GM18520 (cell line): ENCODE data around the gene RPL34.
"Not testable (repeated sequence)": the region's sequence is repeated elsewhere in the genome, so short reads cannot be mapped to it uniquely, and the experiment has no call there.

Experiments used
- ATAC-seq: cut with Tn5 transposase; IDR thresholded peaks from one replicate; pipeline ENCODE4 v1.9.1; 2021; ENCODE audit not compliant: unreplicated experiment

RPL34 gene

DNA sequence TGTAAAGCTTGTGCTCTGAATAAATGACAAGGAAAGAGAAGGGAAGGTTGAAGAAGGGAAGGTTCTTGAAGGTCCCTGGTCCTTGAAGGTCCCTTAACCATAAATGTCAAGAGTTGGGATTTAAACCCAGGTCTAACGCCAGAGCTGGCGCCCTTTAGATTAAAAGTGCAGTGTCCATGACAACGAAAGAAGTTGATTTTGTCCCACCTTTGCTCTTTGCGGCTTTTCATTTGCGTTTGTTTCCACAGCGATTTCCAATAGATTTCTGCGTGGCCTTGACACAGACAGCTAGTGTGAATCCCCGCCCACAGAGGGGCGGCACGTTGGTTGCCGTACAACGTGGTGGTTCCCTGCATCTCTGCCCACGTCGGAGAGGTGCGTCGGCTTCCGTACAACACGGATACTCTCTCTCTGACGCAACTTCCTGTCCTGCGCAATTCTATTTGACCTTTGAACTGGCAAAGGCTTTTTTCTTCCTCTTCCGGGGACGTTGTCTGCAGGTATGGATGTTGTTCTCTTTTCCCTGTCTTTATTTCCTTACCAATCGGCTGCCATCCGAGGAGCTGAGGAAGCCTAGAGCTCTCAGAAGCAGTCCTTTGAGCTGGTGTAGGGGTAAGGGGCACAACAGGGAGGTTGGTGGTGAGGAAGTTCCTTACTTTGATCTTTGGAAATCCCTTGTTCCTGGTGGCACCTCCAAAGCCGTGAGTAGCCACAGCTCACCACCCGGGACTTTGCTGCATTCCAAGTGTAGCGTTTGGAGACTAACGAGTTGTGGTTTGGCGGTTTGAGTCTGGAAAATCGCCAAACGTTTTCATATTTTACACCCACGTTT lies at the start of gene RPL34:
TSS of gene RPL34 (plus strand) at position 476 of the 832 bp plus-strand sequence. CDS start 1,384 bp downstream, outside the sequence.
- ATAC-seq = peak; percentile 99

DNA sequence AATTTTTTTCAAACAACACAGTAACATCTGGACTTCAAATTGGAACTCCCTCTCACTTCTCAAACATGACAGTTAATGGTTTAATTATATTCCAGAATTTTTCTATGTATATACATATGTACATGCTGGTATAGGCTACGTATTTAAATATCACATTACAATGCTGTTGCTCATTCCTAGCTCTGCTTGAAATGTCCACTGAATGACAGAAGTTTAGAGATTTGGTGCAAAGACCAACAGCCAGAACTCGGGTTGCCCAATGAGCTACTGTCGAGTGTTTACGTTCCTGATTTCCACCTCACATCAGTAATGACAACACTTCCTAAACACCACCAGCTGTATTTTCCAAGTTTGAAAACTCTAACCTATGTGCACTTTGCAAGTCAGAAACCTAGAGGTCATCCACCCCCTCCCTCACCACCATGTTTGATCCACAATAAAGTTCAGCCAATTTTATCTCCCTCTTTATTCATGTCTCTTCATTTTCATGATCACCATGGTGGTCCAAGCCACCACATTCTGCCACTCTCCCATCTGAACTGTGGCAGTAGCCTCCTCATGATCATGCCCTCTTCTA lies 49.3 kb upstream of the RPL34 start:
- ATAC-seq = no peak

DNA sequence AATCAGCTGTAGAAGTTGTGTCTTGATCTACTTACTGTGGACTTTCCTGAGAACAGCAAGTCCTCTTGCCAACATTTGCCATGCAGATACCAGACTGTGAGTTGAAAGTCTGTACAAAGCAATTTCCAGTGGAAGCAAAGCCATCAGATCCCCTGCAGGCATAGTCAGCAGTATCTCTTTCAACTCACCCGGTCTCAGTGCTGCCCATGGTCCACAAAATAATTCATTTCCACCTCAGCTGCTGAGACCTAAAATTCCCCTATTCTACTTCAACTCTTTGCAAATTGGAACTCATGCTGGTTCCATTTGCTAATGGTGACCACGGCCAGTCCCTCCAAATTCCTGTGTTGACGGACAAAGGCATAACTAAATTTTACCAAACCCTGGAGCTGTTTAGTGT lies 46.0 kb upstream of the RPL34 start:
- no peak for ATAC-seq

DNA sequence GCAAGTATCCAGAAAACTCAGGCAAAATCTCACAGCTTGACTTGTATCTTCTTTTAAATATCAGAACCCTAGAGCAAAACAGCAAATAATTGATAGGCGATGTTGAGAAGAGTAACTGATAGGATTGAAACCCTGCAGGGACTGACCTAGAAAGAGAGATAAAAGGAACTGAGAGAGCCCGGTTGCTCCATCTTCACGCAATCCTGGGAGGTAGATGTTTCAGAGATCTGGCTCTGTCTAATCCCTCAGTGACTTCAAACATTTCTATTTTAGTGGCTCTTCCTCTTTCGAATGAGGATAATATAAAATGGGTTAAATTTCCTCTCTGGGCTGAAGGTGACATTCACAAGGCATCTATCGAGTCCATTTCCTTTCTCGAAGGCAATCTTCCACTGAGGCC lies 39.3 kb upstream of the RPL34 start:
- ATAC-seq = no peak

DNA sequence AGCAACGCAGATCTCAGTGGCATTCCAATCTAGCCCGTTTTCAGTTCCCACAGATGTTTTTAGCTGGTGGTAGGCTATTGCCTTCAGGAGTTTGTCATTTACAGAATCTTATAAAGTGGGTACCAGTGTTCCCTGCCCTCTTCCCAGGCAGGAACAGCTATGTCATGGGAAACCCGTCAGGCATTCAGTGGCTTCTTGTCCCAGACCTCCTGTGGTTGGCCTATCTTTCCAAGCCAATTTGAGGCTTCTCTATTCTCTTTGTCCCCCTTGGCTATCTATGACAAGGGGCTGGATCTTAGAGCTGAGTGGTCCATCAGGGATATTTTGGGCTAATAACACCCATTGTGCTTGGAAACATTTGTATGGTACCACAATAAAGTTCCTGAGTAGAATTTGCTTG lies 33.6 kb upstream of the RPL34 start:
- no peak for ATAC-seq

DNA sequence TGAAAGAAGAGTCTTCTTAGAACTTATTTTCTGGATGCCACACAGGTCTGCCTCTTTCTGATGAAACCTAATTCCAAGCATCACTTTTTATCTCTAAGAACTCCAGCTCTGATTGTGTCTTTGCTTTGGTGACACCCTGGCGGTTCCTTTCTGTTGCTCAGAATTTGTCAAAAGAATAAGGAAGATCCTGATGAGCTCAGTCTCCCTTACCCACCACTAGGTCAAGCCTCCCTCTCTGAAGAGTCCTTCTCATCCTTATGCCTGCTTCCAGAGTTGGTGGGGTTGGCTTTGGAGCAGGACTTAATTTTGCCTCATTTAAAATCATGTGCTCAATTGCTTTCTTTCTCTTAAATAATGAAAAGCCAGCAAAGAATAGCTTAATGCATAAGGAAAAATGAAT lies 31.5 kb upstream of the RPL34 start:
- ATAC-seq = no peak

DNA sequence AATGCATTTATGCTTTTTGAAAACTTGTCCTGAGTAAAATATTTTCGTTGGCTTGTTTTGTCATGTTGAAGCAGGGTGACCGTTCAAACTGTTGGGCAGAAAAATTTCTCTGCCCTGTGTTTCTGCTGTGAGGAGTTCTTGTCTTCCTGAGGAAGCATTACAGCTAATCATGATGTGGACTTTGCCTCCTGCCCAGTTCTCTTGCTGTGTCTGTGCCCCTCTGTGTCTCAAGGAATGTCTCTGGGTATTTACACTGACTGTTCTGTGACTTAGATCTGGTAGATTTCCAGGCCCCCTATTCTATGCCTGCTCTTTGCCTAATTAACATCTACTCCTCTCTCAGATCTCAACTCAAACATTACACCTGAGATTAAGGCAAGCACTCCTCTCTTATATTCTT lies 30.4 kb upstream of the RPL34 start:
- no peak for ATAC-seq

DNA sequence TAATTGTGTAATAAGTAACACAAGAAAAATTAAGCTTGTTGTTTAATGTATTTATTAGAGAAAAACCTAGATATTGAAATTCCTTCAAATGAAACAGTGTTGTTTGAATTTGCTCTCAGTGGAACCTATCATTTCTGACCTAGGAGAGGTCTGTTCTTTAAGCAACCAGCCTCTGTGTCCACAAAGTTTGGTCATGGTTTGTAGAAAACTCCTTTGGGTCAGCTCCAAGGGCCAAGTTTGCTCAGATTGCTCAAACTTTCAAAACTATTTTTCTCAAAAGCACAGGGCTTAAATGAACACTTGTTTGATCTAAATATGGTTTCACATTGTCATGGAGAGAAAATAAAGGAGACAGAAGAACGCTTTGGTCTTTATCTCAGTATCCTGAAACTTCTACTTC lies 29.6 kb upstream of the RPL34 start:
- no peak for ATAC-seq

DNA sequence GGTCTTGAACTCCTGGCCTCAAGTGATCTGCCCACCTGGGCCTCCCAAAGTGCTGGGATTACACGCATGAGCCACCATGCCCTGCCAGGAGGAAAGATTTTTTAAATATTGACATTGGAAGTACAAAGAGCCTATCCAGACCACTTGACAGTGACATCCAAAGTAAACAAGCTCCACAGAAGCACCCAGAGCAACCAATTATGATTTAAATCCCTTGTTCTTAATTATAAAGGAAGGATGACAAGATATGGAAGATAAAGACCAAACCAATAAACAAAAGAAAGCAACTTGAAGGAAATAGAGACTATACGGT lies 27.7 kb upstream of the RPL34 start:
- no peak for ATAC-seq

DNA sequence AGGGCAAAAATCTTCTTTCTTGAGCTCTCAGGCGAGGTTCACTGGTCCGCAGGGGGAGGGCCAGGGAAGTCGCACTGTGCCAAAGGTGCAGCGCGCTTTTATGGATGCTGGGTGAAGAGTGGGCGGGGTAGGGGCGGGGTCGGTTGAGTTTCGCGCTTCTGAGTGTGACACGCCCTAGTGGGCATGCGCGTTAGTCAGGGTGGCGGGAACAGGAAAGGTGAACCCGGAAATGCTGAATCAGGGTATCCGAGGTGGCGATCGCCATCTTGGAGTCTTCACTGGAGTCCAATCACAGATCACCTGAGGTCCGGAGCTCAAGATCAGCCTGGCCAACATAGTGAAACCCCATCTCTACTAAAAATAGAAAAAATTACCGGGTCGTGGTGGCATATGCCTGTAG lies 26.1 kb upstream of the RPL34 start:
- ATAC-seq = not testable (repeated sequence)

DNA sequence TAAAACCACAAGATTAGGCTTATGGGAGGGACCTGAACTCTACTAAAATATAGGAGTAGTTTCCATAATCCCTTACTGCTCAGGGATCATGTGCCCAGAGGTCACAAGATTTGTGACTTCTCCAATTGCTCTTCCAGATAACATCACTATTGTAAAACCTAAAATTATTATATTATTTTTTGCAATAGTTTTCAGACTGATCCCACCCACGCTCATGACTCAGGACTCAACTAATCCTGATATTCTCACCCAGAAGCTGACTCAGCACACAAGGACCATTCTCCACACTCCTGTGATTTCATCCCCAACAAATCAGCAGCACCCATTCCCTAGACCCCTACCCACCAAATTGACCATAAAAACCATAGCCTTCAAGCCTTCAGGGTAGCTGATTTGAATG lies 24.0 kb upstream of the RPL34 start:
- no peak for ATAC-seq

DNA sequence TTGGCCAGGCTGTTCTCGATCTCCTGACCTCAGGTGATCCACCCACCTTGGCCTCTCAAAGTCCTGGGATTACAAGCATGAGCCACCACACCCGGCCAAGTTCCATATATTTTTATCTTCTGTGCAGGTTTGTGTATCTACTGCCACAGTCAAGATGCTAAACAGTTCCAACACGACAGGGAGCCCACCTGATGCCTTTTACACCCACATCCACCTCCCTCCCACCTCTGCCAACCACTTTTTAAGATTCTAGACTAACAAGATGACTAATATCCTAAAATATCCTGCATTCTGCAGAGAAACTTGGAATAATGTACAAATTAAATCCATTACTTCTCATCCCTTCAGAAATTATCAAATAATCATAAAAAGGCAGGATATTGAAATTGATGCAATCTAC lies 19.3 kb upstream of the RPL34 start:
- ATAC-seq = no peak

DNA sequence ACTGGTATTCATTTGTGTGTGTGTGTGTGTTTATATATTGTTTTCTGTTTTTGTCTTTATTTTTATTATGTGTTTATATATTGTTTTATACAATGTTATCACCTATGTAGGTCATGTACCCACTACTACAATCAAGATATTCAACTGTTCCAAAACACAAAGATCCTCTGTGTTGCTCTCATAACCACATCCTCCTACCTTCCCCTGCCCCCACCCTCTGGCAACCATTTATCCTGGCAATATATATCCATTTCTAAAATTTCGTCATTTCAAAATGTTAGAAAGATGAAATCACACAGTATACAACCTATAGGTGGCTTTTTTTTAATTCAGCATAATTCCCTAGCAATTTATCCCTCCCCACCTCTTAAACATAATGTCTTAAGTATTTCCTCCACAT lies 18.8 kb upstream of the RPL34 start:
- no peak for ATAC-seq

DNA sequence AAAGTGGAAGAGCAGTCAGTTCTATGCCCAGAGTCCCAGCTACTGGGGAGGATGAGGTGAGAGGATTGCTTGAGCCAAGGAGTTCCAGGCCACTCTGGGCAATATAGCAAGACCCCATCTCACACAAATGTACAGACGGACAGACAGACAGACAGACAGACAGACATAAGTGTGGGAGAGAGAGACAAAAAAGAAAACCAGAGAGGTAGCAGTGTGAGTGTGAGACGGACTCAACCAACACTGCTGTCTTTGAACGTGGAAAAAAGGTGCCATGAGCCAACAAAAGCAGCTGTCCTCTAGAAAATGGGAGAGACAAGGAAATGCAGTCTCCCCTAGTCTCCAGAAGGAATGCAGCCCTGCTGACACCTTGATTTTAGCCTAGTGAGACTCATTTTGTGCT lies 18.2 kb upstream of the RPL34 start:
- no peak for ATAC-seq

DNA sequence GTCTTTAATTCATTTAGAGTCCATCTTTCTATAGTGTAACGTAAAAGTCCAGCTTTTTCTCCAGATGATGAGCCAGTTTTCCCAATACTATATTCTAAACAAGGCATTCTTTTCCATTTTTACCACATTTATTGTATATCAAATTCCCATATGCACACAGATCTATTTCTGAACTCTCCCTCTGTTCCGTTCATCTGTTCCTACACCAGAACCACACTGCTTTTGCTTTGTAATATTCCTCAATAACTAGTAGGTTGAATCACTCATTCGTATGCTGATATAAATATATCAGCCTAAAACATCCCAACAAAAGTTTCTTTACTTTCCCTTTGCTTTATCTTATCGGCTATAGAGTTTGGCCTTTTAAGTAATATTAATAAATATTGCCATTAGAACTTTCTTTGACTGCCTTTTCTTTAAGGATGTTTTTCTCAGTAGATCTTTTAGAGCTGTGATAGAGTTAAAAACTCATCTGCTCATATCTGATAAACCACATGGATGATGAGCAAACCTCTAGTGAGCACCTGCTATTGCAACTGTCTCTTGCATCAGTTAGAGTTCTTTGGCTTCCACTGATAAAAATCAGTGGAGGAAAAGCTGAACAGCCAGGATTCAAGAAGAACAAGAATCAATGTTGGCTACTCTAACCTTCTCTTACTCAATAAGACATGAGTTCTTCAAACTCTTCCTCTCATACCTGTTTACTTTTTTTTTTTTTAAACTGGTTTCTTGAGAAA lies 13.1 kb upstream of the RPL34 start:
- no peak for ATAC-seq

DNA sequence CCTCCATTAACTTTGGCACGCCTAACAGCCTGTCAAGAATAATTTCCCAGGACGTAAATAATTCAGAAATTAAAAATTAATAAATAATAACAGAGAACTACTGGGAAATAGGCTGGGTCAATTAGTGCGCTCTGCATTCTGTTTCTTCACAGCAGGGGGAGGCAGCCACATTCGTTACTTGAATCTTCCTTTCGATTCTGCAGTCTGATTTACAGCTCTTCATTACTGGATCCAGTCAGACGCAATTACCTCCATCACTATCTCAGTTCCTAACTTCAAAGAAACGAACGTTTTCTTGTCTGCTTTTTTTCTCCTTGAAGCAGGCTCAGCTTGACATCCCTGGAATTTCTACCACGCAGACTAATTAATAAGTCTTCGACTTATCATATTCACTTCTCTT lies 9.0 kb upstream of the RPL34 start:
- no peak for ATAC-seq

DNA sequence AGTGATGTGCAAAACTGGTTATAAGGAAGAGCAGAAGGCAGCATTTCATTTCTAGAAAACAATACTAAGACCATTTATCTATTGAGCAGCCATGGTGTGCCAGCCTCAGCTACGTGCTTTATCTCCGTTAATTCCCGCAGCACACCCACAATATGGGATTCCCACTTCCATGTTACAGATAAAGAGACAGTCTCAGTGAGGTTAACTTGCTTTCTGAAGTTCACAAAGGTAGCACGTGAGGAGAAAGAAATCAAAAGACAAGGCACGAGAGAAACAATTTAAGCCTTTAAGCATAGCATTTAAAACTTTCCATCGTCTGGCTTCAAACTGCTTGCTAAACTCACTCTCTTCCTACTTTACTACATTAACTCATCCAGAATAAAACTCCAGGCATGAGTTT lies 8.0 kb upstream of the RPL34 start:
- no peak for ATAC-seq

DNA sequence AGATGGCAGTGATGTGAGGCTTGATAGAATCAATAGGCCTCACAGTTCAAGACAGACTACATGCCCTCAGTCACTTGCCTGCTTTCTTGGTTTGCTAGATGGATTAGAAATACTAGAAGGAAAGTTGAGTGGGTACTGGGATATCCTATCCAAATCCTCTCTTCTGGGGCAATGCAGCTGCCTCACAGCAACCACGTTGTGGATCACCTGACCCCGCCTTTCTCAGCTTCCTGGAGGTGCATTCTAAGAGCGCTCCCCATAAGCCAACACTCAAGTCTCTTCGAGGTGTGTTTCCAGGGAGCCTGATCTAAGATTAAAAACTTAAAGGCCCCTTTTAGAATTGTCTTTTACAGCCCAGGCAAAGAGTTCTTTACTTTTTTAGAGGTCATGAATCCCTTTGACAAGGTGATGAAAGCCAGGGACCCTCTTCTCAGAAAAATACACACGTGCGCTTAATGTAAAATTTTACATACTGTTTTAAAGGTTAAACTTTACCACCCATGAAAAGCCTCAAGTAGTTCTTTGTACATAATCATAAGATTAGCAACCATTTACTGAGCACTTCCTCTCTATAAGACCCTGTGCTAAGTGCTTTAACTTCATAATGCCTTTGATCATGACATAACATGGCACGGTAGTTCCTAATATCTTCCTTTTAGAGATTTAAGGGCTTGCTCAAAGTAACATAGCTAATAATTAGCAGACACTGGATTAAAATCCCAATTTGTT lies 840 bp upstream of the RPL34 start:
- no peak for ATAC-seq

DNA sequence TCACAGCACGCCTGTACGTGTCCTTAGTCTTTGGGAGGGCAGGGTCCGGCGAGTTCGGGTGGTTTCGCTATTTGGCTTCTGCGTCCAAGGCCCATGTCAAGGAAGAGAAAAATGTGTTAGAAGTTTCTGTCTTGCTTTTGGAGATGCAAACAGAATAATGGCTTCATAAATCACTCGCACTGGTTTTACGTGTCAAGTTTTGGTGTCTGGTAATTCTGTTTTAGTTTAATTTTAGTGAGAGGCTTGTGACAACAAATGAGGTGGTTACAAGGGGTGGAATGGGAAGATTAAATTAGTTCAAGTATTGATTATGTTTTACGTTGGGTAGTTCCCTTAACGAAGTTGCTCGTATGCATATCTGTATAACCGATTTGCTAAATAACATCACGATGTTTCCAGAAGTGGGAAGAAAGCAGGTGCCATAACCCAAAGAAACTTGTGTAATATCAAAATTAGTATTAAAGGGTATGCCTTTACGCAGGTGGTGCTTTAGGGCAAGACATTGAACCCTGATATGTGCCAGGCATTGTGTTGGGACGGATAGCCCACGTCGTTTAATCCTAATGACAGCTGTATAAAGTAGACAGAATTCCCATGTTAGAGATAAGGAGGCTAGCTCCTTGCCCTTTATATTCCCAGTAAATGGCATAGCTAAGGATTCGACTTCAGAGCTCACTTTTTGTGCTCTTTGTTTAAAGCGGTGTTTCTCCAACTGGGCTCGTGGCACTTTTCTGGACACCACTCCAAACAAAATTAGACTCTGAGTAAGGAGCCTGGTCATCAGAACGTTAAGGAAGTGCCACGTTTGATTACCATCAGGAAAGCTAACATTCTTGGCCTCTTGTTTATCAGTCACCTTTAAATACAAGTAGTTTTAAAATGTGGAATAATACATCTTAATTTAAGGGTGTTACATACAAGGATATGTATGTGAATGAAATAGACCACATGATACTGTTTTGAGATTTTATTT lies 843 bp downstream of the RPL34 start:
- no peak for ATAC-seq

DNA sequence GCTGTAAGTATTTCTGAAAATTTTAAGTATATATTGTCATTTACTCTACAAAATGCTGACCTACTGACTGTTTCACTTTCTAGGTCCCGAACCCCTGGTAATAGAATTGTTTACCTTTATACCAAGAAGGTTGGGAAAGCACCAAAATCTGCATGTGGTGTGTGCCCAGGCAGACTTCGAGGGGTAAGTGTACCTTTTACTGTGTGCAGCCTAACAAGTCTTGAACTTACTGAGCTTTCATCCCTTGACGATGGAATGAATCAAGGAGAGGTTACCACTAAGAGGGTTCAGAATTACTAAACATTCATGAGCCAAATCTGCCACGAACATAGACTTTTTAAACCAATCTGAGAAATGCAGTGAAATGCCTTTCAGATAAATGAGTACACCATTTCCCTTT lies 1.6 kb downstream of the RPL34 start:
- no peak for ATAC-seq

DNA sequence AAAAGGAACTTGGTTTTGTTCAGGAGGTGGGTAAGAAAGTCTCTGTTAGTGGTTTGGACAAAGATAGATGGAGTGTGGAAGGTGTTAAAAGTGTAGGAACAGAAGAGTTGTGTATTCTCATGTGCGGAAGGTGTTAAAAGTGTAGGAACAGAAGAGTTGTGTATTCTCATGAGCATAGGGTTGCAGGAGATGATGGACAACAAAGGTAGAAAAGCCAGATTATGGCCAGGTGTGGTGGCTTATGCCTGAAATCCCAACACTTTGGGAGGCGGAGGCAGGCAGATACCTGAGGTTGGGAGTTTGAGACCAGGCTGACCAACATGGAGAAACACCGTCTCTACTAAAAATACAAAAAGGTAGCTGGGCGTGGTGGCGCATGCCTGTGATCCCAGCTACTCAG lies 2.5 kb downstream of the RPL34 start:
- no peak for ATAC-seq
